ENCODE data around the gene ITPR1. TPM values are rescaled to one million over a fixed set of nuclear protein-coding genes. Genes with fewer than 3 reads are reported as not detected.

ITPR1 gene
- total RNA-seq, 1 experiment from 2014 or later = 8.7 TPM

- Histone ChIP-seq H3K27ac (ENCODE audit: low read length) (no peak overlapping the region), H3K9me3 (ENCODE audit: control insufficient read depth, insufficient read depth, low read depth, low read length) (no peaks in the 10 kb centered on the region), H3K36me3 (ENCODE audit: control insufficient read depth, insufficient read depth, low read length) (no peaks in the 10 kb centered on the region), H3K4me1 (ENCODE audit: control insufficient read depth, insufficient read depth, low read length) (no peaks in the 10 kb centered on the region), H3K4me3 (ENCODE audit: low read depth in 2 of 2, low read length in 2 of 2) (no peak overlapping the region), H3K27me3 (ENCODE audit: control insufficient read depth, insufficient read depth, low read length) (no peaks in the 10 kb centered on the region)
- no TSS peak for BruUV-seq (replicated peaks)
- TF ChIP-seq REST (IDR thresholded peaks at IDR 0.05; ENCODE audit: insufficient read depth in 1 of 2, low read depth in 2 of 2, low read length in 1 of 2) = no peak
- TF ChIP-seq TCF7L2 (IDR thresholded peaks at IDR 0.05; ENCODE audit: low read depth, low read length) = no peak
- in situ Hi-C loops (cut with HindIII; ENCODE audit: low pct_unique_long_range_greater_than_20kb, low sequenced_read_pairs) = no loop called here
- DNase-seq (ENCODE audit: low read depth, low spot score) (no peak), ATAC-seq (no peak)
- intact Hi-C loops (cut with micrococcal nuclease; ENCODE audit: unreplicated experiment) = no loop called here
- POLR2A ChIA-PET = interaction anchor here (0.5 kb wide), 1 partner anchor 13 kb away, joined by 3 read pairs; no protein-coding TSS in a partner anchor
- CTCF ChIA-PET = interaction anchor here (0.9 kb wide), 1 partner anchor 220 kb away, joined by 3 read pairs; no protein-coding TSS in a partner anchor
Observed at GRCh38 chr3:4570840-4571621, 77.9 kb downstream of the ITPR1 start.

GRCh38 chr3:4571690-4572334 is 78.7 kb downstream of the ITPR1 start:
- DNase-seq (ENCODE audit: low read depth, low spot score) (no peak), ATAC-seq (no peak)
- H3K4me3 ChIP-seq (ENCODE audit: low read depth in 2 of 2, low read length in 2 of 2) = no peak overlapping the region
- no peaks in the 10 kb centered on the region for H3K27me3 ChIP-seq (ENCODE audit: control insufficient read depth, insufficient read depth, low read length)
- intact Hi-C loops (cut with micrococcal nuclease; ENCODE audit: unreplicated experiment) (no loop called here), in situ Hi-C loops (cut with HindIII; ENCODE audit: low pct_unique_long_range_greater_than_20kb, low sequenced_read_pairs) (no loop called here)
- no peaks in the 10 kb centered on the region for H3K4me1 ChIP-seq (ENCODE audit: control insufficient read depth, insufficient read depth, low read length)
- H3K27ac ChIP-seq (ENCODE audit: low read length) = no peak overlapping the region
- no TSS peak for BruUV-seq (replicated peaks)
- POLR2A ChIA-PET = interaction anchor here (0.5 to 0.6 kb wide), 2 partner anchors 13 to 78 kb away, joined by 3 to 13 read pairs; no protein-coding TSS in a partner anchor
- H3K9me3 ChIP-seq (ENCODE audit: control insufficient read depth, insufficient read depth, low read depth, low read length) = no peaks in the 10 kb centered on the region
- CTCF ChIA-PET = interaction anchor here (0.9 kb wide), 1 partner anchor 221 kb away, joined by 3 read pairs; no protein-coding TSS in a partner anchor
- H3K36me3 ChIP-seq (ENCODE audit: control insufficient read depth, insufficient read depth, low read length) = no peaks in the 10 kb centered on the region
- no peak for TF ChIP-seq POLR2AphosphoS5 (IDR thresholded peaks at IDR 0.05; ENCODE audit: low read depth, low read length)
- TF ChIP-seq, protein P1, sequence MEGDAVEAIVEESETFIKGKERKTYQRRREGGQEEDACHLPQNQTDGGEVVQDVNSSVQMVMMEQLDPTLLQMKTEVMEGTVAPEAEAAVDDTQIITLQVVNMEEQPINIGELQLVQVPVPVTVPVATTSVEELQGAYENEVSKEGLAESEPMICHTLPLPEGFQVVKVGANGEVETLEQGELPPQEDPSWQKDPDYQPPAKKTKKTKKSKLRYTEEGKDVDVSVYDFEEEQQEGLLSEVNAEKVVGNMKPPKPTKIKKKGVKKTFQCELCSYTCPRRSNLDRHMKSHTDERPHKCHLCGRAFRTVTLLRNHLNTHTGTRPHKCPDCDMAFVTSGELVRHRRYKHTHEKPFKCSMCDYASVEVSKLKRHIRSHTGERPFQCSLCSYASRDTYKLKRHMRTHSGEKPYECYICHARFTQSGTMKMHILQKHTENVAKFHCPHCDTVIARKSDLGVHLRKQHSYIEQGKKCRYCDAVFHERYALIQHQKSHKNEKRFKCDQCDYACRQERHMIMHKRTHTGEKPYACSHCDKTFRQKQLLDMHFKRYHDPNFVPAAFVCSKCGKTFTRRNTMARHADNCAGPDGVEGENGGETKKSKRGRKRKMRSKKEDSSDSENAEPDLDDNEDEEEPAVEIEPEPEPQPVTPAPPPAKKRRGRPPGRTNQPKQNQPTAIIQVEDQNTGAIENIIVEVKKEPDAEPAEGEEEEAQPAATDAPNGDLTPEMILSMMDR (IDR thresholded peaks at IDR 0.05) = peak; percentile 20

- in situ Hi-C loops (cut with HindIII; ENCODE audit: low pct_unique_long_range_greater_than_20kb, low sequenced_read_pairs) = no loop called here
Observed at GRCh38 chr3:4573153-4573552, 80.0 kb downstream of the ITPR1 start.

More at GRCh38 chr3:4573153-4573552, 80.0 kb downstream of the ITPR1 start:
- Histone ChIP-seq H3K9me3 (ENCODE audit: control insufficient read depth, insufficient read depth, low read depth, low read length) (no peaks in the 10 kb centered on the region), H3K27me3 (ENCODE audit: control insufficient read depth, insufficient read depth, low read length) (no peaks in the 10 kb centered on the region), H3K27ac (ENCODE audit: low read length) (no peak overlapping the region), H3K4me3 (ENCODE audit: low read depth in 2 of 2, low read length in 2 of 2) (no peak overlapping the region), H3K4me1 (ENCODE audit: control insufficient read depth, insufficient read depth, low read length) (no peaks in the 10 kb centered on the region), H3K36me3 (ENCODE audit: control insufficient read depth, insufficient read depth, low read length) (no peaks in the 10 kb centered on the region)
- POLR2A ChIA-PET = no interaction called here
- DNase-seq (ENCODE audit: low read depth, low spot score) = no peak
- BruUV-seq (replicated peaks) = no TSS peak
- CTCF ChIA-PET = no interaction called here
- intact Hi-C loops (cut with micrococcal nuclease; ENCODE audit: unreplicated experiment) = no loop called here
- TF ChIP-seq, protein P1 (IDR thresholded peaks at IDR 0.05) = no peak
- TF ChIP-seq REST (IDR thresholded peaks at IDR 0.05; ENCODE audit: insufficient read depth in 1 of 2, low read depth in 2 of 2, low read length in 1 of 2) (no peak), TCF7L2 (IDR thresholded peaks at IDR 0.05; ENCODE audit: low read depth, low read length) (no peak), POLR2AphosphoS5 (IDR thresholded peaks at IDR 0.05; ENCODE audit: low read depth, low read length) (no peak), SIN3A (IDR thresholded peaks at IDR 0.05; ENCODE audit: borderline replicate concordance, insufficient read depth, low read depth, low read length) (no peak)
- no peak for ATAC-seq

All from Panc1 (cell line).